ENCODE measurements around the gene EPHA4.

Gene EPHA4

DNA sequence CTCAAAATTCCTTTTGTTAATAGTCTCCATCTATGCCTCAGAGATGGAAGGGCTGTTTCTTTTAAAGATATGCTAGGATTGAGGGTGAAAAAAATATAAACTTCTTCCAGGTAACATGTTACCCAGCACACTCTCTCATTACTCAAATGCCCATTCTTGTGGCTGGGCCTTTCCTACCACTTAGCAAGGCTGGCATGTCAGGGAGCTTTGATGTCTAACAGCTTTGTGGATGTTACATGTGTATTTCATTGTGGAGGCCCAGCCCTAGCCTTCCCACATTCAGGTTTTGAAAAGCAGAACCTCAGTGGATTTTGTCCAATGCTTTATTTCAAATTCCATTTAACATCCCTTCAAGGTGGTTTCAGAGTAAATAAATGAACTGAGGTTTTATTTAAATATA, 191.4 kb downstream of the EPHA4 start:
- no peak overlapping the region for H3K27ac ChIP-seq
- TF ChIP-seq CTCF (conservative IDR thresholded peaks at IDR 0.05; ENCODE audit: low read depth, low read length), result no peak
- H3K36me3 ChIP-seq (ENCODE audit: insufficient read depth), result no peaks in the 10 kb centered on the region
- H3K79me2 ChIP-seq (ENCODE audit: insufficient read depth, low read depth), result no peaks in the 10 kb centered on the region
- H3K9ac ChIP-seq, result no peak overlapping the region
- H3K4me1 ChIP-seq (ENCODE audit: low read depth, poor library complexity, severe bottlenecking), result no peaks in the 10 kb centered on the region
- no peak overlapping the region for H3K4me3 ChIP-seq (IDR thresholded peaks at IDR 0.05; ENCODE audit: insufficient read depth, low read depth, low read length)
- no peaks in the 10 kb centered on the region for H3K27me3 ChIP-seq (ENCODE audit: insufficient read depth, low read depth)
- H3K4me2 ChIP-seq, result no peak overlapping the region
- no peak overlapping the region for H2AFZ ChIP-seq (ENCODE audit: low read depth)
- no peaks in the 10 kb centered on the region for H4K20me1 ChIP-seq (ENCODE audit: insufficient read depth)

DNA sequence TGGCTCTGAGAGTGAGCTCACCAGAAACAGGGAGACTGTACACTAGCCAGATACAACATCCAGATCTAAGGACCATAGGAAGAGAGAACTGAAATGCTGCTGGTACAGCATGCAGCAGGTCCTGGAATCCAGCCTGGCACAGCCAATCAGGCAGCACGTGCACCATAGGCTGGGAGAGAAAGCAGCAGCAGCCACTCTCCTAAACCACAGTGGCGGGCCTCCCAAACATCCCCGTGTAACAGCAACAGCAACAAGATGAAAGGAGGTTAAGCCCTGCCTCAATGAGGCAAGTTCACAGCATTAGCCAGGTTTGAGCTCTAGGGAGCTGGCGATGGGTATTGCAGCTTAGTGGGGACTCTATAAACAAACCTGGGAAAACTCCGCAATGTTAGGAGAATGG, 192.0 kb downstream of the EPHA4 start:
- H4K20me1 ChIP-seq (ENCODE audit: insufficient read depth), result no peaks in the 10 kb centered on the region
- H3K9ac ChIP-seq, result no peak overlapping the region
- no peak overlapping the region for H3K27ac ChIP-seq
- H3K27me3 ChIP-seq (ENCODE audit: insufficient read depth, low read depth), result no peaks in the 10 kb centered on the region
- no peaks in the 10 kb centered on the region for H3K79me2 ChIP-seq (ENCODE audit: insufficient read depth, low read depth)
- H3K36me3 ChIP-seq (ENCODE audit: insufficient read depth), result no peaks in the 10 kb centered on the region
- H3K4me3 ChIP-seq (IDR thresholded peaks at IDR 0.05; ENCODE audit: insufficient read depth, low read depth, low read length), result no peak overlapping the region
- no peak overlapping the region for H3K4me2 ChIP-seq
- H2AFZ ChIP-seq (ENCODE audit: low read depth), result no peak overlapping the region
- TF ChIP-seq CTCF (conservative IDR thresholded peaks at IDR 0.05; ENCODE audit: low read depth, low read length), result no peak
- no peaks in the 10 kb centered on the region for H3K4me1 ChIP-seq (ENCODE audit: low read depth, poor library complexity, severe bottlenecking)

DNA sequence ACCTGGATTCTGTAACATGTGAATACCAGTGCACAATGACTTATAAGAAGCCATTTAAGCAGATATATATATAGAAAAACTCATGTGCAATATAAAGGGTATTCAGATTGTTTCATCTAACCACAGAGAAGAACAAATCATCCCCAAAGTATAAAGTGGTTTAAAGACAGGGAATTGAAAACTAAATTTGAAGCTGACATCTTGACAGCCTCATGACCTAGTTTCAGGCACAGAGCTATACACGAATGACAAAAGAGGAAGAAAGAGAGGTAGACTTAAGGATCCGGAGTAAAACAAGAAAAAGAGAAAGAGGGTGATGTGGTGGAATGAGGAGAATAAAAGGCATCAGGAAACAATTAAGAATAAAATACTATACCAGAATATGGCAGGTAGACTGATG, 194.5 kb downstream of the EPHA4 start:
- no peaks in the 10 kb centered on the region for H4K20me1 ChIP-seq (ENCODE audit: insufficient read depth)
- no peak overlapping the region for H3K4me2 ChIP-seq
- no peaks in the 10 kb centered on the region for H3K27me3 ChIP-seq (ENCODE audit: insufficient read depth, low read depth)
- H3K27ac ChIP-seq, result no peak overlapping the region
- TF ChIP-seq CTCF (conservative IDR thresholded peaks at IDR 0.05; ENCODE audit: low read depth, low read length), result no peak
- no peaks in the 10 kb centered on the region for H3K79me2 ChIP-seq (ENCODE audit: insufficient read depth, low read depth)
- H2AFZ ChIP-seq (ENCODE audit: low read depth), result no peak overlapping the region
- no peaks in the 10 kb centered on the region for H3K36me3 ChIP-seq (ENCODE audit: insufficient read depth)
- H3K9ac ChIP-seq, result no peak overlapping the region
- no peak overlapping the region for H3K4me3 ChIP-seq (IDR thresholded peaks at IDR 0.05; ENCODE audit: insufficient read depth, low read depth, low read length)
- H3K4me1 ChIP-seq (ENCODE audit: low read depth, poor library complexity, severe bottlenecking), result no peaks in the 10 kb centered on the region

DNA sequence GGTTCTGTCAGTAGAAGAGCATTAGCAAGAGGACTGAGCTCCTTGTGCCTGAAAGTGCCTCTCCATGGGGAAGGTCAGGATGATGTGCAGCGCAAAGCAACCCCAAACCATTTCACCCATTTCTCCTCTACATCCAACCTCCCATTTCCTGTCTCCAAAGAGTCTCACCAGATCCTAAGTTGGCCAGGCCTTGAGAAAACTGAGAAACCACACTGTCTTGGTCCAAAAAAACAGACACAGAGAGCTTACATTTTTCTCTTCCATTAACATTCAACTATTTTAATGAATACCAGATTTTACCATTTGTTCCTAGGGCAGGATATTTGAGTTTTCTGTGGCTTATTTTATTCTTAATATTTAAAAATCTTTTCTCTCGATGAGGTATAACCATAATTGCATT, 195.0 kb downstream of the EPHA4 start:
- Histone ChIP-seq H3K4me2 (no peak overlapping the region), H3K9ac (no peak overlapping the region), H3K4me1 (ENCODE audit: low read depth, poor library complexity, severe bottlenecking) (no peaks in the 10 kb centered on the region), H2AFZ (ENCODE audit: low read depth) (no peak overlapping the region), H3K36me3 (ENCODE audit: insufficient read depth) (no peaks in the 10 kb centered on the region), H3K79me2 (ENCODE audit: insufficient read depth, low read depth) (no peaks in the 10 kb centered on the region), H3K27ac (no peak overlapping the region), H3K4me3 (IDR thresholded peaks at IDR 0.05; ENCODE audit: insufficient read depth, low read depth, low read length) (no peak overlapping the region), H3K27me3 (ENCODE audit: insufficient read depth, low read depth) (no peaks in the 10 kb centered on the region), H4K20me1 (ENCODE audit: insufficient read depth) (no peaks in the 10 kb centered on the region)
- TF ChIP-seq CTCF (conservative IDR thresholded peaks at IDR 0.05; ENCODE audit: low read depth, low read length), result no peak

- Histone ChIP-seq H2AFZ (ENCODE audit: low read depth) (no peak overlapping the region), H3K9ac (no peak overlapping the region), H3K4me2 (no peak overlapping the region), H3K4me1 (ENCODE audit: low read depth, poor library complexity, severe bottlenecking) (no peaks in the 10 kb centered on the region), H3K36me3 (ENCODE audit: insufficient read depth) (no peaks in the 10 kb centered on the region), H3K79me2 (ENCODE audit: insufficient read depth, low read depth) (no peaks in the 10 kb centered on the region), H3K27me3 (ENCODE audit: insufficient read depth, low read depth) (no peaks in the 10 kb centered on the region), H3K4me3 (IDR thresholded peaks at IDR 0.05; ENCODE audit: insufficient read depth, low read depth, low read length) (no peak overlapping the region), H4K20me1 (ENCODE audit: insufficient read depth) (no peaks in the 10 kb centered on the region), H3K27ac (no peak overlapping the region)
- TF ChIP-seq CTCF (conservative IDR thresholded peaks at IDR 0.05; ENCODE audit: low read depth, low read length), result no peak
Observed at GRCh38 chr2:221374234-221374633, 197.9 kb downstream of the EPHA4 start.

Data from KMS-11 (cell line).